Activated naive CD4-positive, alpha-beta T cell (primary cell): ENCODE results near the gene STPG1.
A peak's percentile ranks its signal among the peaks of the same experiment; 100 is the strongest.
"Not testable (repeated sequence)": the region's sequence is repeated elsewhere in the genome, so short reads cannot be mapped to it uniquely, and the experiment has no call there.

ENCODE experiments used
- DNase-seq, 4 experiments: peaks; one replicate each; lab custom pipeline; 2025; lab: John Stamatoyannopoulos, UW

STPG1 gene, protein sequence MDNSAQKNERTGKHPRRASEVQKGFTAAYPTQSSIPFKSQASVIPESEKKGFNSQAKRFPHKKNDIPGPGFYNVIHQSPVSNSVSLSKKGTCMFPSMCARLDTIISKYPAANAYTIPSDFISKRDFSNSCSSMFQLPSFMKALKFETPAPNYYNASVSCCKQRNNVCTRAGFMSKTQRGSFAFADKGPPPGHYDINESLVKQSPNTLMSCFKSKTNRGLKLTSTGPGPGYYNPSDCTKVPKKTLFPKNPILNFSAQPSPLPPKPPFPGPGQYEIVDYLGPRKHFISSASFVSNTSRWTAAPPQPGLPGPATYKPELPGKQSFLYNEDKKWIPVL

DNA sequence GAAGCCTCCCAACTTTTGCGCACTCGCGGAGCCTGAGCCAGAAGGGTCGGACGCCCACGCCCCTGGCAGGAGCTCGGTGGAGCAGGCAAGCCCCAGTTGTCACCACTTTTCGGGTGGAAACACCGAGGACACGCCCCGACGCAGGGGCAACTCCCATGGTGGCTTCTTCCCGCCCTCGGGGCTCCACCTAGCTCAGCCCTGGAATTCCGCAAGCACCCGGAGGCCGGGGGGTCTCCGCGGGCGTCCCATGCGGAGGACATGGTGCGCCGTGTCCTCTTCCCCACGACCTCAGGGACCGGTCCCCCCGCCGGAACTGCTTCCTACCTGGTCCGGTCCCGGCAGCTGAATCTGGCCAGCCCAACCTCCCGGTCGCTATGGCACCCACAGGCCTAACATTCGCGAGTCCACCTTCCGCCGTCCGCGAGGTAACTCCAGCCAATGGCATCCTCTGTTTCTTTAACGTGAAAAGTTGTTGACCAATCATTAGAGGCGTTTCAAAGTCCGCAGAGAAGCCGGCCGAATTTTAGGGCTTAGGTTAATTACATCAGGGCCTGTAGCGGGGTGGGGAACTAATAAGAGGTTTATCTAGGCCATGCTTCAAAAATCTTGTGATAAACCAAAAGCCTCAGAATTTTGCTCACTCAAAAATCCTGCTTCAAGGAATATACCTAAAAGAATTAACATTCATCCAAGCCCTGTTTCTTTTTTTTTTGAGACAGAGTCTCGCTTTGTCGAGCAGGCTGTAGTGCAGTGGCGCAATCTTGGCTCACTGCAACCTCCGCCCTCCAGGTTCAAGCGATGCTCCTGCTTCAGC lies at the start of gene STPG1:
STPG1 (minus strand) TSS at position 433 of the 814 bp plus-strand sequence. CDS start 12,394 bp downstream, outside the sequence.
- peak; percentile 25 to 54 (median 50) for DNase-seq

DNA sequence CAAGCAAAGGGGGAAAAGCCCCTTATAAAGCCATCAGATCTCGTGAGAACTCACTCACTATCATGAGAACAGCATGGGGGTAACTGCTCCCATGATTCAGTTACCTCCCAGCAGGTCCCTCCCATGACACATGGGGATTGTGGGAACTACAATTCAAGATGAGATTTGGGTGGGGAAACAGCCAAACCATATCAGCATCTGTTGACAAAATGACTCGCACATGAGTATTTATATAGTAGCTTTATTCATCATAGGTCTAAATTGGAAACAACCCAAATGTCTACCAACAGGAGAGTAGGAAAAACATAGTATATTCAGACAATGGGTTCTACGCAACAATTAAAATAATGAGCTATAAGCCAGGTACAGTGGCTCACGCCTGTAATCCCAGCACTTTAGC lies 48.5 kb upstream of the STPG1 start:
- DNase-seq = not testable (repeated sequence)

DNA sequence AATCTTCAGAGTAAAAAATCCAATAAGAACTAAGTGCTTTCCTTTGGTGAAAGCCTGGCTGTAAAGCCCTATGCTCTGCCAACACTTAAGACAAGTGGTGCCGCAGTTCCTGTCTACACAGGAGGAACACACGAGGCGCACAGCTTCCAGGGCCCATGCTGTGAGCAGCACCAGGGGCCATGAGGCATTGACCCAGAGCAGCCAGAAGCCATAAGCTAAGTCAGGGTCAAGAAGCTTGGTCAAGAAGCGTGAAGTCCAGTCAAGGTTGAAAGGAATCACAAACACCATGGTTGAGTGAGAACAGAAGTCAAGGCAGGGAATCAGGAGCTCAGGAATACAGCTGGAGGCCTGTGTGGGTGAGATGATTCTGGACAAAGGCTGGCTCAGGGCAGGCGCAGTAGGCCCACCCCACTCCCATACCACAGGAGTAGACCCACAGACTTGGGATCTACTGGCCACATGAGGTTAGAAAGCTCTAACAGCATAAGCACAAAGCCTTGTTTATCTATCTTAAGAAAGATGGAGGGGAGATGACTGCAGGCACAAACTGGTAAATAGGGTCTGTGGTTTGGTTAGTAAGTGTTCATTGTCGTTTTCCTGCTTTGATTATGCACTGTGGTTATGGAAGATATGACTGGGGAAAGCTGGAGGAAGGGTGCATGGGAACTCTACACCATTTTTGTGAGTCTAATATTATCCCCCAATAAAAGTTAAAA lies 46.1 kb upstream of the STPG1 start:
- DNase-seq = no peak

DNA sequence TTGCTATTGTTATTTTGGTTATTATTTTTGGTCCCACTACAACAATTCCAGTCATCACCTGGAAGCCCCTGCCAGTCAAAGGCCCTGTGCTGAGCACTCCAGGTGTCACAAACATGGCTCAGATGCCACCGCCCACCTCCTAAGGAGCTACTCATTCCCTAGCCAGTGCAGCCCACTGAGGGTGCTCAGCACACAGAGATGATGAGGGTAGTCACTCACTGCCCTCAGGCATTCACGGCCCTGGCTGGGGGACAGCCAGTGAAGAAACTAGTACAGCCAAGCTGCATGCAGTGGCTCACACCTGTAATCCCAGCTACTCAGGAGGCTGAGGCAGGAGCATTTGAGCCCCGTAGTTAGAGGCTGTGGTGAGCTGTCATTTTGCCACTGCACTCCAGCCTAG lies 44.3 kb upstream of the STPG1 start:
- no peak for DNase-seq

DNA sequence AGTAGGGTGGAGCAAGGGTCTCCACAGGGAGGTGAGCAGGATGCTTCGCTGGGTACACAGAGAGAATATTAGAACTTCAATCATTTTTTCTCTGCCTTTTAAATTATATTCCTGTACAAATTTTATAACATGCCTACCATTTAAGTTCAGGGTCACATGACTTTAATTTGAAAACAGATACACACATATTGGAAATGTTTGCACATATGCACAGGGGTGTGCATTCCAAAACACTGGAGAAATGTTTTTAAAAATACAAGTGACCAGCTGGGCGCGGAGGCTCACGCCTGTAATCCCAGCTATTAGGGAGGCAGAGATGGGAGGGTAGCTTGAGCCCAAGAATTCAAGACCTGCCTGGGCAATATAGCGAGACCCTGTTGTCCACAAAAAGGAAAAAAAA lies 41.7 kb upstream of the STPG1 start:
- DNase-seq = no peak

DNA sequence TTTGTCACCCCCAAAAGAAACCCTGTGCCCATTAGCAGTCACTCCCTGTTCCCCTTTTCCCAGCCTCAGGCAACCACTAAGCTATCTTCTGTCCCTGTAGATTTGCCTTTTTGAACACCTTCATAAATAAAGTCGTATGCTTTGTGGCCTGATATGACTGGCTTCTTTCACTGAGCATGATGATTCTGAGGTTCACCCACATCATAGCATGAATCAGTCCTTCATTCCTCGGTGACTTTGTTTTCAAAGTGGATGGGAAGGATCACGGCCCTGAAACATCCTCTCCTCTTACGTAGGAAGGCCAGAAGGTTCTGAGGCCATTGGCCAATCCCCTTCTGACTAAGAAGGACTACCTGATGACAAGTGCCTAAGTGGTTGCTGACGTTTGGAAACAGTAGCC lies 41.1 kb upstream of the STPG1 start:
- DNase-seq = no peak

DNA sequence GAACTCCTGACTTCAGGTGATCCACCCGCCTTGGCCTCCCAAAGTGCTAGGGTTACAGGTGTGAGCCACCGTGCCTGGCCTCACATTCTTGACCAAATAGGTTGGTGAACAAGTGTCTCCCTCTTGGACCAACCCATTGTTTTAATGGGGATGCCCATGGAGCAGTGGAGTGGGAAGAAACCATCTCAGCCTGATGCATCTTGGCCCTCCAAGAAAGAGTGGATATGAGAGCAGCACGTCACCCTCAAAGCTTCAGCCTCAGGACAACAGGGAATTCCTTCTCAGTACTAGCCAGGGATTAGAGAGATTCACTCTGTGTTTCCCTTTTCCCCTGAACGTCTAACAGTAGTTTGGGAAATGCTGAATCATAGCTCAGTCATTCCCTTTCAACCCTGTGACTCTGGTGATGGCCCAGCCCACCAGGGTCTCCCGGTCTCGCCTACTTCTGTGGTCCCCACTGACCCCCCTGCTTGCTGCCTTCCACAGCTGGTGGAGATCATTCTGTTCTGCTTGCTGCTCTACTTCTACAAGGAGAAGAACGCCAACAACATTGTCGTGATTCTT lies 39.4 kb upstream of the STPG1 start:
- DNase-seq = no peak

DNA sequence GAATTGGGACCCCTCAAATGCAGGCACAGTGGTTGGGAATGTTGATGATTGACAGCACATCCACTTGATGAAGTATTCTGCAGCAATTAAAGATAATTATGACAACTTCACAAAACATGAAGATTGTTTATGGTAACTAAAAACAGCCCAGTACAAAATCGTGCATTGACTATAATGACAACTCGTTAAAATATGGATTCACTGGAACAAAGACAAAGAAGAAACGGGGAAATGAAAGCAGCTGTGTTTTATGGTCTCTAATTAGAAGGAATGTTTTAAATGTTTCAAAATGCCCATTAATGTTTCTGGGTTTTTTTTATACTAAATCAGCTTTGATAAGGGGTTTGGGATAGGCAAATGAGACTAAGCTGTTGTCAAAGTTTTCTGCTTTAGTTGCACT lies 38.2 kb upstream of the STPG1 start:
- DNase-seq = no peak

DNA sequence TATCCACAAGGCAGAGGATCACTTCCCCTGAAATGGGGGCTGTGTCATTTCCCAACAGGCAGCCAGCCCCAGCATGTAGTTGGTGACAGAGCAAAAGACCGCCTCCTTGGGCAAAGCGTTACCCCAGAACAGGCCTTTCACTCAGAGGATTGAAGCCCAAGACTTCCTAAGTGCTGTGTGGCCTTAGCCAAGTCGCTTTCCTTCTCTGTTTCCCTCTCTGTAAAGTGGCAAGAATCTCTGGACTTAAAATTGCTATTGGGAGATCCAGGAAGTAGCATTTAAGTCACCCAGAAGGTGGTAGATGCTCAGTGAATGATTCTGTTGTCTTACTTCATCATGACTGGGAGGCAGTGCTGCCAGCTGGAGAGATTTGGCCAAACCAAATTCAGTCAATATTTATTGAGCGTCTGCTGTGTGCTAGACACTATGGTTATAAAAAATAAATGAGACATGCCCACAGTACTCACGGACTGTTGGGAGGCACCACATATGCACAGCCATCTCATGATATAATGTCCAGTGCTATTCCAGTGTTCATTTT lies 37.3 kb upstream of the STPG1 start:
- DNase-seq = no peak

DNA sequence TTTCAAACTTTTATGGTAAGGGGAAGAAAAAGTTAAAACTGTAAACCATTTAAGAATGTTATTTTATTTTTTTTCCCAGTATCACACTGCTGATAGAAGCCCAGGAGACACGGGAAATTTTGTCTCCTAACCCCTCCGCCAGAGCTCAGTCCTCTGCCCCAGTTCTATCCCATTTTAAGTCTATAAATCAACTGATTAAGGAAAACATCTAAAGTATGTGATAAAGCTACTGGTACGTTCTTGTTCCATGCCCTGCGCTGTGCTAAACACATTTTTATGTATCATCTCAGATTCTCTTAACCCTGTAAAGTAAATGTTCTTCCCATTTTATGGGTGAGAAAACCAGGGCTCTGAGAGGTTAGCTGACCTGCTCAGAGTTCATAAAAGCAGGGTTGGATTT lies 36.7 kb upstream of the STPG1 start:
- no peak for DNase-seq

DNA sequence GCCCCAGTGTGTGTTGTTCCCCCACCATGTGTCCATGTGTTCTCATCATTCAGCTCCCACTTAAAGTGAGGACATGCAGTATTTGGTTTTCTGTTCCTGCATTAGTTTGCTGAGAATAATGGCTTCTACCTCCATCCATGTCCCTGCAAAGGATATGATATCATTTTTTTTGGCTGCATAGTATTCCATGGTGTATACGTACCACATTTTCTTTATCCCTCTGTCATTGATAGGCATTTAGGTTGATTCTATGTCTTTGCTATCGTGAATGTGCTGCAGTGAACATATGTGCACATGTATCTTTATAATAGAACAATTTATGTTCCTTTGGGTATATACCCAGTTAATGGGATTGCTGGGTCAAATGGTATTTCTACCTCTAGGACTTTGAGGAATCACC lies 32.9 kb upstream of the STPG1 start:
- DNase-seq = not testable (repeated sequence)

DNA sequence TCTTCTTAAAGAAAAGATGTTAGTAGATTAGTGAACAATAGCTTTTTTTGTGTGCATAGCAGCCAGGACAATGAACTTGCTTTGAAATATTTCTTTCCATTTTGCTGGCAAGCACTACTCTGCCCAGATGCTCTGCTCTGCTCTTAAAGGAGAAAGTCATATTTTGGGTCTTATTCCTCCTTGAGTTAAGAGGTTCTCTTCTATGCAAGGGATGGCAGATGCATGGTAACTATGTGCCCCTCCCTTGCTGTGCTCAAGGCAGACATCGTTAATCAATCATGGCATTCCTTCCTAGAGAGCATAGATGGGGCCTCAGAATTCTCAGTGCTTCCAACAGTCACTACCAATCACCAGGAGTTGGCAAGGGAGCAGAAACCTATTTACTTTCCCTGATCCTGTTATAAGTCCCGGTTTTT lies 29.7 kb upstream of the STPG1 start:
- DNase-seq = no peak

DNA sequence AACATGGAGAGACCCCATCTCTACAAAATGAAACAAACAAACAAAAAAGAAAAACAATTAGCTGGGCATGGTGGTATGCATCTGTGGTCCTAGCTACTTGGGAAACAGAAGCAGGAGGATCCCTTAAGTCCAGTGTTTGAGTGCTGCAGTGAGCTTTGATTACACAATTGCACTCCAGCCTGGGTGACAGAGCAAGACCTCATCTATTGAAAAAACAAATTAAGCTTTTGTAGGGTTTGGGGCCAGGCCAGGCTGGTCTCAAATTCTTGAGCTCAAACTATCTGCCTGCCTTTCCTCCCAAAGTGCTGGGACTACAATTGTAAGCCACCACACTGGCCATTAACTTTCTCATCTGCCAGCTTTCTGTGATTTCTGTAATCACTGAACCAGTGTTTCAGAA lies 29.2 kb upstream of the STPG1 start:
- DNase-seq = no peak

DNA sequence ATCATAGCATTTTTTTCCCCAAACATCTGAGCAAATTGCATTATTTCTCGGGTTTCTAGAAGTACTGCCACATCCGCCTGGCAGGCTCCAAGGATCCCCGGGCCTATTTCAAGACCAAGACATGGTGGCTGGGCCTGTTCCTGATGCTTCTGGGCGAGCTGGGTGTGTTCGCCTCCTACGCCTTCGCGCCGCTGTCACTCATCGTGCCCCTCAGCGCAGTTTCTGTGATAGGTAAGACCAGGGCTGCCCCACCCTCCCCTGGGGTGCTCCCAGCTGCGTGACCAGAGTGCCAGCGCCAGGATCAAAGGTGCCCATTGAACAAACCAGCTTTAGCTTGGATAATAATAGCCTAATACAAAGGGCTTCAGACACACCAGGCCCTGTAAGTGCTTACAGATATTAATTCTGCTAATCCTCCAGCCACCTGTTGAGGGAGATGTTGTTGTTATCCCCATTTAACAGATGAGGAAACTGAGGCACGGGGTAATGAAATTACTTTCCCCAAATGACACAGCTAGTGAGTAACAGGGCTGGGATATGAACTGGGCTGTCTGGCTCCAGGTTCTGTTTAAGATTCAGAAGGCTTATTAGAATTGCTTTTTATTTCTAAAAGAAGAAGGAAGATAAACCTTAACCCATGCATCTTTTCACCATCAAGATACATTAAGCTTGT lies 28.6 kb upstream of the STPG1 start:
- no peak for DNase-seq

DNA sequence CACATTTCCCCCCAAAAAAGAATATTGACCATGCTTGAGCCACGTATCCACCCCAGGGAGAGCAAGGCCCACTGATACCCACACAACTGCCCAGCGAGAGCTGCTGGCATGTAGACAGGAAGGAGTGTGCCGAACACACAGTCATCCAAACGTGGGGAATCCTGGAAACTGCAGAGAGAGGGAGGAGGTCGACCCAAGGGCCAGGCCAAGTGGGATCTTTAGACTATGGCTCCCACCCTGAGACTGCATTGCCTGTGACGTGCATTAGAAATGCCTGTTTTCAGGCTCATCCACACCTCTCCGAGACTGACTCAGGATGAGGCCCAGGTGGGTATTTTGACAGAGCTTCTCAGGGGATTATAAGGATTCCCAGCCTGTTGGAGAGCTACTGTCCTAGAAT lies 27.9 kb upstream of the STPG1 start:
- DNase-seq = no peak

DNA sequence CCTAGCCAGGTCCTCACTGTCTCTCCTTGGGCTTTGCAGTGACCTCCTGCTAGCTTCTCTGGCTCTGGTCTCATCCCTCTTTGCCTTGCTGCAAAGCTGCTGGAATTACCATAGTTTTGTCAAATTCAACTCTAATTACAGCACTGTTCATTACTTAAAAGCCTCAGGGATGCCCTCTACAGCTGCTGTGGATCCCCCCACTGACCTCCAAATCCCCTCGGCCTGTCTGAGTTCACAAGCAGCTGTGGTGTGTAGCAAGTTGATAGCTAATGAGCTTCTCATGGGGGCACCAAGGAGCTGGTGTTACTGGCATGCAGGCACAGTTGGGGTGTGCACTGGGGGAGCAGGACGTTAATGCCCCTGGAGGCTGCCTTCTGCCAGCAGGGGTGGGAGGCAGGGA lies 26.9 kb upstream of the STPG1 start:
- DNase-seq = no peak

DNA sequence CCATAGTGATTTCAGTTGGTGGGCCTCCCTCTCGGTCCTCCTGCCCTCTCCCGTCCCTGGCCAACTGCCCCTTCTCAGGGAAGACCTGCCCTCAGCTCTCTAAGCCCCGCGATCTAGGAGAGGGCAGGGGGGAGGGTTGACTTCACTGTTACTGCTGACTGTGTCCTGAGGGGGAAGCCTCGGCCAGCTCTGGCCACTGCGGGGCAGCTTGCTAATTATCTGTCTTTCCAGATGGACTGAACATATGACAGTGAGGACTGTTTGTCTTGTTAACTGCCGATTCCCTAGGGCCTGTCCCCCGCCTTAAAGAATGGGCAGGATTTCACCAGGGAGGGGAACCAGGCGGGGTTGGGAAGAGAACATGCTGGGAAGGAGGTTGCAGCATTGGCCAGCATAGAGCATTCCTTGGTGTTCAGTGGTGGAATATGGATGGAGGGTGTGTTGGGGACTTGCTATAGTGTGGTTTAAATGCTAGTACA lies 24.9 kb upstream of the STPG1 start:
- DNase-seq = no peak

DNA sequence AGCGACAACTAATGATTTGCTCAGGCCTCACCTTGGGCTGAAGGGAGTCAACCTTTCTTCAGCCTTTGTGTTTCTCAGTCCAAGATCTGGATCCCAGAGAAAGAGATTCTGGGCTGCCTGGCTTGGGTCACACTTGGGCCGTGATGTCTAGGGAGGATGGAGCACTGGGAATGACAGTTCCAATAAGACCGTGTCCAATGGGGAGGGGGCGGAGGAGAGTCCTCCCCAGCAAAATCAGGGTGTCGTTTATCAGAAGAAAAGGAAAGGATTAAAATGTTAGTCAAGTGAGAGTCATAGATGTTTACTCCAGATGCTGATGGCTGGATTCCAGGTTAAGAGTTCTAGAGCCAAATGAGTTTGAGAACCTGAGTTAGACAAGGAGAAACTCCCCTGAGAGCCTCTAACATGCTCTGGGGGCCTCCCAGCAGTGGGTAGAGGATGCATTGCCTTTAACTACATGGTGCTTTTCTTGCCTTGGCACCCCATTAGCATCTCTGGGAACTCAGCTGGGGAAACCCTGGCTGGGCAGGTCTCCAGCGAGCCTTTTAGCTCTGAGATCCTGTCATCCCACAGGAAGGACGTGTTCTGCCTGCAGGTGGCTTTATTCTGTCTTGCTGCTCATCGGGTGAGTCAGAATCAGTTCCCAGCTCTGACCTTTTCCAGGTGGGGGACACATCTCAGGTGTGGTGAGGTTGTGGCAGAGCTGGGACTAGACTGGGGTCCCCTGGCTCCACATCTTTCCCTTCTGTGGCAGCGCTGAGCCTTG lies 24.2 kb upstream of the STPG1 start:
- no peak for DNase-seq

DNA sequence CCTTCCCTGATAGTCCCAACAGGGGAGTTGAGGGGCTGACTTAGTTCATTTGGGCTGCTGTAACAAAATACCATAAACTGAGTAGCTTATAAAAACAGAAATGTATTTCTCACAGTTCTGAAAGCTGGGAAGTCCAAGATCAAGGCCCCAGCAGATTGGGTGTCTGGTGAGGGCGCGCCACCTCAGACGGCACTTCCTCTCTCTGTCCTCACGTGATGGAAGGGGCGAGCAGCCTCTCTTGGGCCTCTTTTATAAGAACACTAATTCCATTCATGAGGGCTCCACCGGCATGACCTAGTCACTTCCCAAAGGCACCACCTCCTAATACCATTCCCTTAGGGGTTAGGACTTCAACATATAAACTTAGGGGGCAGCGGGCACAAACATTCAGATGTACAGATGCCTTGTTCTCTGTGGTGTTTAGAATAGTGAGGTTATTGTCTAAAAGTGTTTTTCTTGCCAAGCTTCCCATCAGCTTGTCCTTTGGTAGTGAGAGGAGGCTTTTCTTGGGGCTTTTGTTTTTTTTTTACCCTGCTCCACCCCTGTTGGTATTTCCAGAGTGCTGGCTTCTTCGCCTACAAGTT lies 22.3 kb upstream of the STPG1 start:
- DNase-seq = peak in 1 of 4 experiments; percentile 2

DNA sequence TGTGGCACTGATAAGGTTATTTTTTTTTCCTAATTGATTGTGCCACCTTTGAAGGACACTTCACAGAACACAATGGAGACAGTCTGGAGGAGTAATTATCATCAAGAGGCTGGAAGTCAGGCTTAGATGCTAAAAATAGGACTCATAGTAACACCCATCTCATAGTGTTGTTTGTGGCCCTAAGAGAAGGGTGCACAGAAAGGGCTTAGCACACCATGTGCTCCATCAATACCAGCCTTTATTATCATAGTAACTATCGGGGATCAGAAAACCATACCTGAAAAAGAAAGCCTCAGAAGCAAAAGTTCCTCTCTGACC lies 13.9 kb upstream of the STPG1 start:
- no peak for DNase-seq
